ENCODE results near the gene MPST. TPM values are rescaled to one million over a fixed set of nuclear protein-coding genes. Genes with fewer than 3 reads are reported as not detected.

Gene MPST
- total RNA-seq, 1 experiment from 2014 or later, result 192 TPM

GRCh38 chr22:37053310-37054055 lies 33.9 kb downstream of the MPST start:
- in situ Hi-C loops (cut with HindIII; ENCODE audit: low pct_unique_long_range_greater_than_20kb, low sequenced_read_pairs), result loop anchor here (10.0 kb wide), 1 partner anchor 131 kb away; the partner anchor contains the start of gene C1QTNF6
- no peak for DNase-seq (ENCODE audit: low read depth)

DNA sequence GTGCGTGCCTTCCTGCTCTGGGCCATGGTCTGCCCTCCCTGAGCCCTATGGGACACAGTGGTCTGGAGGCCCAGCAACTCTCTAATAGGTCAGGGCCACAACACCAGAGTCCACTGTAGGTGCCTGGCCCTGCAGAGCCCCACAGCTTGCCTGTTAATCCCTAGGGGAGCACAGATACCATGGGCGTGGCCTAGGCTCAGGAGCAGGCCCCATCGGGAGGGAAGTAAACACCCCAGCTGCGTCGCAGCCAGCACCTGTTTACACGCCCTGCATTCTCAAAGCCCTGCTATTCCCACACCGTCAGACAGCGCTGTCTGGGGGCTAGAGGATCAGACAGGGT lies 34.5 kb downstream of the MPST start:
- in situ Hi-C loops (cut with HindIII; ENCODE audit: low pct_unique_long_range_greater_than_20kb, low sequenced_read_pairs), result loop anchor here (10.0 kb wide), 1 partner anchor 131 kb away; the partner anchor contains the start of gene C1QTNF6
- DNase-seq (ENCODE audit: low read depth), result no peak

DNA sequence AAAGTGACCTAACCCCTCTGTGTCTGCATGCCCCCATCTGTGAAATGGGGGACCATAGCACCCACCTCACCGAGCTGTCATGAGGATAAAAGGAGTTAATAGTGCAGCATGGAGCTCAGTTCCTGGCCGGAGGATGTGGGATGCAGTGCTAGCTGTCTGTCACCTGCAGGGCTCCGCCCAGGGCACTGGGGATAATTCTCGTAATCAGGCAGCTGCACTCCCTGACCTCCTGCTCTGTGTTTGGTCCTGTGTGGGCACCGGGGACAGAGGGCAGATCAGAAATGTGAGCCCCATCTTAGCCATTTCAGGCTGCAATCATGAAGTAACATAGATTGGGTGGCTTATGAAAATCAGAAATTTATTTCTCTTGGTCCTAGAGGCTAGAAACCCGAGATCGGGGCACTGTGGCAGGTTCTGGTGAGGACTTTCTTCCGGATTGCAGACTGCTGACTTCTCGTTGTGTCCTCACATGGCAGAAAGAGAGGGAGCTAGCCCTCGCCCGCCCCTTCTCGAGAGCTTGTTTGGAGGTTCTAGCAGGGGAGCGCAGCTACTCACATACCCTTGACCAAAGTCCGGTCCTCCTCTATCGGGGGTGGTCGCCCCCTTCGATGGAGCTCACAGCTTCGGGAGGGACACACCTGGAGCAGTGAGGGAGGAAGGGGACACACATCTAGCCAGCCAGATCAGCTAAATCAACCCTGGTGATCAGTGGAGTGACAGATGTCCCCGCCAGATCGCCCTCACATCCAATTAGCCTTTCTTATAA lies 35.2 kb downstream of the MPST start:
- in situ Hi-C loops (cut with HindIII; ENCODE audit: low pct_unique_long_range_greater_than_20kb, low sequenced_read_pairs), result loop anchor here (10.0 kb wide), 1 partner anchor 130 kb away; the partner anchor contains the start of gene C1QTNF6
- DNase-seq (ENCODE audit: low read depth), result no peak

- no peak for DNase-seq (ENCODE audit: low read depth)
- in situ Hi-C loops (cut with HindIII; ENCODE audit: low pct_unique_long_range_greater_than_20kb, low sequenced_read_pairs), result loop anchor here (10.0 kb wide), 1 partner anchor 129 kb away; the partner anchor contains the start of gene C1QTNF6
Observed at GRCh38 chr22:37056246-37056645, 36.7 kb downstream of the MPST start.

- DNase-seq (ENCODE audit: low read depth), result no peak
Observed at GRCh38 chr22:37057226-37057625, 37.7 kb downstream of the MPST start.

GRCh38 chr22:37057796-37058510 lies 38.4 kb downstream of the MPST start:
- in situ Hi-C loops (cut with HindIII; ENCODE audit: low pct_unique_long_range_greater_than_20kb, low sequenced_read_pairs), result loop anchor here (10.0 kb wide), 1 partner anchor 127 kb away; the partner anchor contains the start of gene C1QTNF6
- DNase-seq (ENCODE audit: low read depth), result no peak

More at GRCh38 chr22:37057226-37057625, 37.7 kb downstream of the MPST start:
- in situ Hi-C loops (cut with HindIII; ENCODE audit: low pct_unique_long_range_greater_than_20kb, low sequenced_read_pairs), result loop anchor here (10.0 kb wide), 1 partner anchor 128 kb away; the partner anchor contains the start of gene C1QTNF6

DNA sequence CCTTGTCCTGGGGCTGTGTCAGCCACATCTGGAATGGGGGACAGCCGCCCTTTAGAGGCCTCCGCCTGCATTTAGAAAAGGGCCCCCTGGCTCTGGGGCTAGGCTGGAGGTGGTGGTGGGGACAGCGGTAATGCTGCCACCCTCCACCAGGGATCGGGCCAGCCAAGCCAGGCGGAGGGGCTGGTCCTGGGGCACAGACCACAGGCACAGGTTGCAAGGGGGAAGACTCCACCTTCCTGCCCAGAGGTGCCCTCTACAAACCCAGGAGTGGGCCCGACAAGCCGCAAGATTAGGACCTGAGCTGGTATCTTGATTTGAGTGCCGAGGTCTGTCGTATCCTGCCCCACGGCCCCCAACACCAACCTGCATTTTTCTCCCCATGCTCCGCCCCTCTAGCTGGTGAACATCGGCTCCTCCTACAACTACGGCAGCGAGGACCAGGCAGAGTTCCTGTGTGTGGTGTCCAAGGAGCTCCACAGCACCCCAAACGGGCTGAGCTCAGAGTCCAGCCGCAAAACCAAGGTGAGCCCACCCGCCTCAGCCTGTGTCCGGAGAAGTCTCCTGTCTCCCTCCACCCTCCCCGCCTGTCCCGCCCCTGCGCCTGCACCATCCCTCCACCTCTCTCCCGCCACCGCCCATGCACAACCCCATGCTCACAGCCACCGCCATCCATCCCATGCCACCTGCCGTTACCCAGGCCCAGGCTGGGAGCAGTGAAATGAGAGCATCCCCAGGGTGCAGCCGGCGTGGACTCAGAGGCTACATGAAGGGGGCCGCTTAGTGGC lies 39.6 kb downstream of the MPST start:
- no peak for DNase-seq (ENCODE audit: low read depth)
- in situ Hi-C loops (cut with HindIII; ENCODE audit: low pct_unique_long_range_greater_than_20kb, low sequenced_read_pairs), result loop anchor here (10.0 kb wide), 1 partner anchor 126 kb away; the partner anchor contains the start of gene C1QTNF6

GRCh38 chr22:37059876-37060449 lies 40.4 kb downstream of the MPST start:
- DNase-seq (ENCODE audit: low read depth), result no peak
- in situ Hi-C loops (cut with HindIII; ENCODE audit: low pct_unique_long_range_greater_than_20kb, low sequenced_read_pairs), result loop anchor here (10.0 kb wide), 1 partner anchor 125 kb away; the partner anchor contains the start of gene C1QTNF6

DNA sequence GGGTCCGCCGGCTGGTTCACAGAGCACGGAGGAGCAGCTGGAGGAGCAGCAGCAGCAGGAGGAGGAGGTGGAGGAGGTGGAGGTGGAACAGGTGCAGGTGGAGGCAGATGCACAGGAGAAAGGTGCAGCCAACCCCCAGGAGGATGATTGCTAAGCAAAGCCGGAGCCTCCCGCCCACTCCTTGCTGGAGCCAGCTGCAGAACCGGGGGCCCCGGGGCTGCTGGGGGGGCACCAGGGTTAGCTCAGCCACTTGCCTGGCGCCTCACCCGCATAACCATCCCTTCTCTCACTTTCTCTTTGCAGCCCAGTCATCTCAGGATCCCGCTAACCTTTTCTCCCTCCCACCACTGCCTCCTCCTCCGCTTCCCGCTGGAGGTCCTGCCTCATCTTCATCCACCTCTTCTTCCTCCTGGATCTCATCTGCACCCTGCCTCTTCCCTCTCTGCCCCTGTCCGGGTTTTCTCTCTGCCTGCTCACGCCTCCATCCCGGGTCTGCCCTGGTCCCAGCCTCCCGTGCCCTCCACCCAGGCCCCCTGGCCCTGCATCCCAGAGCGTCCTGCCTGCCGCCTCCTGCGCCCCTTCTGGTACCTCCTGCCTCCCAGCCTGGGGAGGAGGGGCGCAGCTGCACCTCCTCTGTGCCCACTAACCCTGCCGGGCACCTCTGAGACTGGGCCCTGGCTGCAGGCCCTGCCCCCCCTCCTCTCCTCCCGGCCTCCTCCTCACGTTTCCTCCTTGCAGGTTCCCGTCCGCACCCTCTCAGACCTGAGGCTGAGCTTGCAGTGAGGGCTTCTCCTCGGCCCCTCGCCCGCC lies 41.5 kb downstream of the MPST start:
- DNase-seq (ENCODE audit: low read depth), result no peak
- in situ Hi-C loops (cut with HindIII; ENCODE audit: low pct_unique_long_range_greater_than_20kb, low sequenced_read_pairs), result no loop called here

DNA sequence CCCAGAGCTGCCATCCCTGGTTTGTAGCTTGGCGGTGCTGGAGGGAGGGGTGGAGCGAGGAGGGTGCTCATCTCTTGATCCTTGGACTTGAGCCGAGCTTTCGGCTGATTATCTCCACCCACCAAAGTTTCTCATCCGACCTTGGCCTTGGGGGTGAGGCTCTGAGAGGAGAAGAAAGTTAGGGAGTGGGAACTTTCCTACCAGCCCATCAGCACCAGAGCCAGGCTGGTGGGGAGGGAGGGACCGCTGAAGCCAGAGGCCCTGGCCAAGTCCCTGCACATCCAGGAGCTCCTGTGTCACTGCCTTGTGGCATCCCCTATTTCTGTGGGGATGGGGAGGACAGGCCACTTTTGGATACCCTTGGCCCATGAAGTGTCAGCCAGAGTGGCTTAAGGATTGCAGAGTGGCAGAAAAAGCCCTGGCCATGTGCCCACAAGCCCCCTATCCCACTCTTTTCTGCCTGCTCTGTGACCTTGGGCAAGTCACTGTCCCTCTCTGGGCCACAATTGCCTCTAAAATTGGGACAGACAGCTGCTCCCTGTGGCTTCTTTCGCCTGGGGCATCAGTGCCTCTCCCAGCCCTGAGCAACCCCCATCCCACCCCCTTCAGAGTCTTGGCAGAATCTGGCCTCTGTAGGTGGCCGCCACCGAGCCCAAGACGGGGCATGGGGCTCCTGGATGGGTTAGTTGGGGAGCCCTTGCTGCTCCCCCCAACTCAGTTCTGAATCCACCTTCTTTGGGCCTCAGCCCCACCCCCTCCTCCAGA lies 42.3 kb downstream of the MPST start:
- in situ Hi-C loops (cut with HindIII; ENCODE audit: low pct_unique_long_range_greater_than_20kb, low sequenced_read_pairs), result no loop called here

DNA sequence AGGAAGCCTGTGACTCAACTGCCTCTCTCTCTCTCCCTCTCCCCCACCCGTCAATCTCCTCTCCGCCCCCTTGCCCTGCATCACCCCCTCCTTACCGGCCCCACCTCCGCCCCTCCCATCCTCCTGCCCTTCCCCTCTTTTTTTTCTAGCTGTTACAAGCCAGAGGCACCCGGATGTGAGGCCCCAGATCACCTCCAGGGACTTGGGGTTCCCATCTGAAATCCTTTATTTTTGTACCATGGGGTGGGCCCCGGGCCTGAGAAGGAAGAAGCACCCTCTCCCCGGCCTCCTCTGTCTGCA lies 42.8 kb downstream of the MPST start:
- DNase-seq (ENCODE audit: low read depth), result no peak
- in situ Hi-C loops (cut with HindIII; ENCODE audit: low pct_unique_long_range_greater_than_20kb, low sequenced_read_pairs), result no loop called here

More for the DNA sequence above, 42.3 kb downstream of the MPST start:
- no peak for DNase-seq (ENCODE audit: low read depth)

DNA sequence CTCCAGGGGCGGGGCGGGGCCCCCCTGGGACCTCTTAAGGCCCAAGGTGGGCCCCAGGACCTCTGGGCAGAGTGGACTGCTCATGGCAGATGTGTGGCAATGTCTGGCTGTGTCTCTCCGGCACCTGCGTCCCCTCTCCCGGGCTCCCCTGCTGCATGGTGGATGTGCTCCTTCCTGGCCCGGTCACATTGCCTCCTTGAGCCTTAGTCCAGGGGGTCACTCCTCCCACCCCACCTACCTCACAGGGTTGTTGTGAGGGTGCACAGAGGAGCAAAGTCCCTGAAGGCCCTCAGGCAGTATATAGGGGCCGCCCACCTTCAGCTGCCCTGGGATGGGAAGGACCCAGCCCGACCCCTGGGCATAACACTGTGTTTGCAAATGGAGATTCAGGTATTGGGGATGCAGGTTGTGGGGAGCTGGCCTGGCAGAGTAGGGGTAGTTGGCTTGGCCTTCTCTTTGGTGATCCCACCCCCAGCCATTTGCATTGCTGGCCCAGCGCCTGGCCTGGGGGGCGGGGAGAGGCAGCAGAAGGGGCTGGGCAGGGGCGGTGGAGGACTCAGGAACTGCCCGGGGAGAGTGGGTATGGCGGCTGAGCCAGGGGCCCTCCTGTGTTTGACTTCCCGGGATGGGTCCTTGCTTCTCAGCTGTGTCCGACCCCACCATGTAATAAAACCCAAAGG lies 43.3 kb downstream of the MPST start:
- in situ Hi-C loops (cut with HindIII; ENCODE audit: low pct_unique_long_range_greater_than_20kb, low sequenced_read_pairs), result no loop called here
- no peak for DNase-seq (ENCODE audit: low read depth)

DNA sequence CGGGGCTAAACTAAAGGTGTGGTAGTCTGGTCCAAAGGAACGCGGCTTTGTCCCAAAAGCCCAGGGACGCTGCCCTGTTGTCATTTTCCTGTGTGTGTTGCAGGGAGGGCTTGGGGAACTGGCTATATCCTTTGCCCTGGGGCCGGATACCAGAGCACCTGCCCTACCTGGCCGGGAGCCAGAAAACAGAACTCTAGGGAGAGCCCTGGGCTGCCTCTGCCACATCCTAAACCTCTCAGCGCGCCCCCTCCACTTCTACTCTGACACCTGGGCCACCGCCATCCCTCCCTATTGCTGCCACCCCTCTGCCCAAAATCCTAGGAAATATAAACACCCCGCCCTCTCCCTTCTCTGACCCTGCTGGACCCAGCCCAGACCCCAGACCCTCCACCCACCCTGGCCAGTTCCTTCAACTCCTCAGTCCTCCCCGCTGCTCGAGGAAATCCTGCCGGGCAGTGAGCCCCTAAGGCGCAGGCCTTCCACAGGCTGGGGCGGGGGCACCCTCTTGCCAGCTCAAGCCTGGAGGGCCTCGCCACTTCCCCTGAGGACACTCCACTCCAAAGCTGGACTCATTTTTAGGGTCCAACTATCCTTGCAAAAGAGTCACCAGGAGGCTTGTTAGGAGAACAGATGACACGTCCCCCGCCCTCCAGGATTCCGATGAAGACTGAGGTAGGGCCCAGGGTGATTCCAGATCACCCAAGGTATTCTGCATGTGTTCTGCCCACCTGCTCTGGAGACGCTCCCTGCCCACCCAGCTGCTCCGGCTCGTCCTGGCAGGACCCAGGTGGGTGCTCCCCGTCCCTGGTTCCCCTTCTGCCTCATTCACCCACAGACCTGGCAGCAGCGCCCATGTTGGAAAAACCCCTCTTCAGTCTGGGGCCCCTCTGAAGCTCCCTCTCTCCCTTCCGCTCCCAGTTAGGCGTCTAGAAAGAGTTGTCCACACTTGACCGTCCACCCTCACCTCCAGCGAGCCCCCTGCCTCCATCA lies 44.2 kb downstream of the MPST start:
- in situ Hi-C loops (cut with HindIII; ENCODE audit: low pct_unique_long_range_greater_than_20kb, low sequenced_read_pairs), result no loop called here
- DNase-seq (ENCODE audit: low read depth), result no peak

DNA sequence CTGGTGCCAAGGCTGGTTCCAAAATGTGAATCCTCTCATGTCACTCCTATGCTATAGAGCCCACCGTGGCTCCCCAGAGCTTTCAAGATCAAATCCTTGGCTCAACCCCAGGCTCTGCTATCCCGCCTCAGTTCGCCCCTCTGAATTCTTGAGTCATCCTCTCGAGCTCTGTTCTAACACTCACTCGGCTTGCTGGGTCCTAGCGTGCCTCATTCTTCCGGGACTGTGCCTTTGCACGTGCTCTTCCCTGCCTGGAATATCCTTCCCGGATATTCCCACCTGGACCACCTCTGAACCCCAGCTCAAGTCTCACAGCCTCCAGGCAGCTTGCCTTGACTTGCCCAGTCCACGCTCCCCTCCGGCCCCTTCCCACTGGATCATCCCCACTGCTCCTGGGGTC lies 45.0 kb downstream of the MPST start:
- DNase-seq (ENCODE audit: low read depth), result no peak
- in situ Hi-C loops (cut with HindIII; ENCODE audit: low pct_unique_long_range_greater_than_20kb, low sequenced_read_pairs), result no loop called here

DNA sequence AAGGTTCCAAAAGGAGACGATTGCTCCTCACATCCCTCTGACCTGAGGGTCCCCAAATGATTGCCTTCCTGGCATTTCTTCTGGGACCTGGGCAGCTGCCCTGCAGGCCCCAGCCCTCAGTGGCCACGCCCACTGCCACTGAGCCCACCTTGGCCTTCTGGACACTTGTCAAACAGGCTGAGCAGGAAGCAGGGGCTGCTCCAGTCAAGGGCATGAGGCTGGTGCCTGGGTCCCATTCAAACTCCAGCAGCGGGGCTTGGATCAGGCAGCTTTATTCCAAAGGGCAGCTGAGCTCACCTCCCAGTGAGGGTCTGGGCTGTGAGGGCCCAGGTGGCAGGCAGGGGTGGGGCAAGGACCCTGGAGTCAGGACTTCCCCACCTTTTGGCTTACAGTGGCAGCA lies 45.6 kb downstream of the MPST start:
- no peak for DNase-seq (ENCODE audit: low read depth)
- in situ Hi-C loops (cut with HindIII; ENCODE audit: low pct_unique_long_range_greater_than_20kb, low sequenced_read_pairs), result no loop called here

Measured in Caki2 (cell line).